H1 (cell line): ENCODE measurements around the gene USP3. TPM values are rescaled to one million over a fixed set of nuclear protein-coding genes. Genes with fewer than 3 reads are reported as not detected.

Source experiments
- ATF3 ChIP-seq: IDR thresholded peaks from 2 replicates; pipeline ENCODE4 v1.6.1; 2011; ENCODE audit warnings: low read depth, mild to moderate bottlenecking, low read length; ENCODE audit not compliant: insufficient read depth
- CHD7 ChIP-seq: fragments of 300-600 bp; sonication (generic); IDR thresholded peaks from 2 replicates; pipeline ENCODE4 v1.7.1; 2012; ENCODE audit warnings: low read length, moderate library complexity, mild to moderate bottlenecking, inconsistent platforms; ENCODE audit not compliant: insufficient replicate concordance
- JUND ChIP-seq: IDR thresholded peaks from 2 replicates; pipeline ENCODE4 v1.6.1; 2011; ENCODE audit warnings: mild to moderate bottlenecking, improper control_type of control experiment, low read length
- MAFK ChIP-seq: IDR thresholded peaks from 2 replicates; pipeline ENCODE4 v1.6.1; 2012; ENCODE audit warnings: low read depth, mild to moderate bottlenecking, improper control_type of control experiment, low read length
- NANOG ChIP-seq: IDR thresholded peaks from 2 replicates; pipeline ENCODE4 v1.6.1; 2011; ENCODE audit warnings: low read length, low read depth, mild to moderate bottlenecking, inconsistent platforms; ENCODE audit not compliant: insufficient read depth, poor library complexity, severe bottlenecking
- SRF ChIP-seq: IDR thresholded peaks from 2 replicates; pipeline ENCODE4 v1.6.1; 2011; ENCODE audit warnings: mild to moderate bottlenecking, low read depth, low read length, moderate library complexity
- TCF12 ChIP-seq: IDR thresholded peaks from 2 replicates; pipeline ENCODE4 v1.6.1; 2011; ENCODE audit warnings: low read depth, mild to moderate bottlenecking, low read length
- ZNF274 ChIP-seq: IDR thresholded peaks from 2 replicates; pipeline ENCODE4 v1.7.0; 2012; ENCODE audit warnings: low read length, borderline replicate concordance; ENCODE audit errors: extremely low read depth
- polyA plus RNA-seq, 7 experiments: library from polyadenylated mRNA; depleted of rRNA in 3 of 7; stranded (reverse) in 5 of 7; unstranded in 2 of 7; fragments of >200 nt in 5 of 7; fragments of 200-250 nt in 2 of 7; gene quantifications; 1 replicate in 5 of 7; 2 replicates in 1 of 7; 4 replicates in 1 of 7; pipeline versions ENCODE4 v1.2.1 to v1.2.3, GENCODE V29; 2011 to 2013; ENCODE audit warnings: missing spikeins in 2 of 7, mixed read lengths in 2 of 7
- total RNA-seq: library from RNA; stranded (reverse); fragmentation: NEBNext Ultra II Directional; extraction: Animal tissue kit (Norgen Biotek cat#: 25700); gene quantifications from 2 replicates; pipeline ENCODE4 v1.2.1, GENCODE V29; 2021

The USP3 gene
- total and polyA plus RNA-seq, 2 of the 8 experiments (the other 6 are each of a cell fraction or from before 2014, with no cell fraction given), result 15.5 to 16.2 TPM

- no peak for TF ChIP-seq ATF3
- TF ChIP-seq NANOG, result no peak
- no peak for TF ChIP-seq MAFK
- no peak for TF ChIP-seq TCF12
- no peak for TF ChIP-seq ZNF274
- no peak for TF ChIP-seq CHD7
- TF ChIP-seq JUND, result no peak
- no peak for TF ChIP-seq SRF
Measured at GRCh38 chr15:63611177-63611576, 106.8 kb downstream of the USP3 start (continued).
